CD14-positive monocyte (primary cell): ENCODE measurements around the gene ITIH6. TPM values are rescaled to one million over a fixed set of nuclear protein-coding genes. Genes with fewer than 3 reads are reported as not detected.
A peak's percentile ranks its signal among the peaks of the same experiment; 100 is the strongest.

Experiments used
- DNase-seq, 3 donors: peaks; one replicate each; pipeline ENCODE4 v3.0.0-alpha.2; 2011 to 2022
- H2AFZ ChIP-seq: 2 replicates; pipeline ENCODE4 v1.6.0; 2012; ENCODE audit warnings: mild to moderate bottlenecking, low read depth, low read length, inconsistent platforms; ENCODE audit not compliant: insufficient read depth, poor library complexity, severe bottlenecking
- H3K27ac ChIP-seq, 2 donors: 1 replicate in 1 of 2; 2 replicates in 1 of 2; pipeline ENCODE4 v1.5.1; 2012 to 2013; ENCODE audit warnings: low read length in 2 of 2, control low read depth in 1 of 2, inconsistent platforms in 1 of 2, low read depth in 1 of 2, mild to moderate bottlenecking in 1 of 2
- H3K27me3 ChIP-seq, 2 donors: one replicate each; pipeline versions ENCODE4 v1.6.0 to v1.6.1; 2011 to 2013; ENCODE audit warnings: low read length in 2 of 2; ENCODE audit not compliant: control insufficient read depth in 2 of 2, insufficient read depth in 2 of 2
- H3K36me3 ChIP-seq, 2 donors: replicated peaks in 1 of 2; 1 replicate in 1 of 2; 2 replicates in 1 of 2; pipeline versions ENCODE4 v1.5.1 to v1.6.1; 2012 to 2013; ENCODE audit warnings: low read length in 2 of 2, control low read depth in 1 of 2, inconsistent platforms in 1 of 2, mild to moderate bottlenecking in 1 of 2; ENCODE audit not compliant: insufficient read depth in 2 of 2, control insufficient read depth in 1 of 2
- H3K4me1 ChIP-seq, 2 donors: 1 replicate in 1 of 2; 2 replicates in 1 of 2; pipeline versions ENCODE4 v1.5.1 to v1.6.1; 2012 to 2013; ENCODE audit warnings: low read length in 2 of 2, control low read depth in 1 of 2, inconsistent platforms in 1 of 2, mild to moderate bottlenecking in 1 of 2, moderate library complexity in 1 of 2; ENCODE audit not compliant: insufficient read depth in 2 of 2, control insufficient read depth in 1 of 2
- H3K4me2 ChIP-seq: replicated peaks from 2 replicates; pipeline ENCODE3; 2012; ENCODE audit warnings: low read length, moderate library complexity, mild to moderate bottlenecking; ENCODE audit not compliant: poor library complexity, severe bottlenecking; ENCODE audit errors: extremely low read depth
- H3K4me3 ChIP-seq, 3 experiments: fragments of 200-600 bp in 1 of 3; sonication (generic) in 1 of 3; replicated peaks in 1 of 3; 1 replicate in 2 of 3; 2 replicates in 1 of 3; pipeline ENCODE4 v1.5.1; 2011 to 2013; ENCODE audit warnings: low read length in 3 of 3, mild to moderate bottlenecking in 3 of 3, control low read depth in 2 of 3, low read depth in 2 of 3, inconsistent platforms in 1 of 3, moderate library complexity in 1 of 3
- H3K79me2 ChIP-seq: 2 replicates; pipeline ENCODE4 v1.6.0; 2012; ENCODE audit warnings: mild to moderate bottlenecking, control low read depth, inconsistent platforms, low read length, moderate library complexity; ENCODE audit not compliant: insufficient read depth
- H3K9ac ChIP-seq: 2 replicates; pipeline ENCODE4 v1.6.0; 2017; ENCODE audit warnings: low read length, mild to moderate bottlenecking; ENCODE audit not compliant: insufficient read depth, poor library complexity, severe bottlenecking
- H3K9me3 ChIP-seq, 2 donors: replicated peaks in 1 of 2; 1 replicate in 1 of 2; 2 replicates in 1 of 2; pipeline versions ENCODE4 v1.5.1 to v1.6.1; 2012 to 2013; ENCODE audit warnings: low read length in 2 of 2, control low read depth in 1 of 2; ENCODE audit not compliant: control insufficient read depth in 1 of 2, insufficient read depth in 1 of 2
- H4K20me1 ChIP-seq: 2 replicates; pipeline ENCODE4 v1.6.0; 2012; ENCODE audit warnings: mild to moderate bottlenecking, low read length, control low read depth, moderate library complexity; ENCODE audit not compliant: insufficient read depth
- H3K27ac Mint-ChIP-seq, 7 donors: one replicate each; pipeline ENCODE4 v1.8.0; 2020; ENCODE audit warnings: mild to moderate bottlenecking in 7 of 7, mixed read lengths in 7 of 7, moderate library complexity in 6 of 7, inconsistent platforms in 2 of 7
- H3K27me3 Mint-ChIP-seq, 3 donors: one replicate each; pipeline ENCODE4 v1.8.0; 2021 to 2022; ENCODE audit warnings: low read depth in 3 of 3, mild to moderate bottlenecking in 3 of 3, mixed read lengths in 3 of 3, moderate library complexity in 3 of 3, inconsistent platforms in 1 of 3
- H3K36me3 Mint-ChIP-seq, 2 donors: one replicate each; pipeline ENCODE4 v1.8.0; 2020; ENCODE audit warnings: mixed read lengths in 2 of 2, inconsistent platforms in 1 of 2, mild to moderate bottlenecking in 1 of 2
- H3K4me1 Mint-ChIP-seq: one replicate; pipeline ENCODE4 v1.8.0; 2020; ENCODE audit warnings: mild to moderate bottlenecking, mixed read lengths
- H3K4me3 Mint-ChIP-seq, 2 donors: one replicate each; pipeline ENCODE4 v1.8.0; 2020; ENCODE audit warnings: mild to moderate bottlenecking in 2 of 2, mixed read lengths in 2 of 2, moderate library complexity in 1 of 2
- H3K9me3 Mint-ChIP-seq, 7 donors: one replicate each; pipeline ENCODE4 v1.8.0; 2020 to 2022; ENCODE audit warnings: mixed read lengths in 7 of 7, mild to moderate bottlenecking in 6 of 7, moderate library complexity in 6 of 7, inconsistent platforms in 2 of 7
- CTCF ChIP-seq: fragments of 200-600 bp; IDR thresholded peaks from one replicate; pipeline ENCODE4 v1.8.0; 2022; ENCODE audit warnings: antibody characterized with exemption, mild to moderate bottlenecking
- WGBS: methylation state at CpG from one replicate; pipeline ENCODE4 v1.1.5; 2013; ENCODE audit warnings: missing lambda C conversion rate; ENCODE audit not compliant: insufficient coverage; 5-methylcytosine and 5-hydroxymethylcytosine counted together
- intact Hi-C, 2 donors: fragments of 100-400 bp; cut with micrococcal nuclease; formaldehyde crosslinking; loops; one replicate each; pipeline versions ENCODE4 v1.15.0 to v1.15.1; 2023
- polyA plus RNA-seq, 3 donors: library from polyadenylated mRNA; depleted of rRNA in 1 of 3; unstranded in 2 of 3; stranded (reverse) in 1 of 3; fragments of 300-500 nt in 2 of 3; fragments of >200 nt in 1 of 3; fragmentation: Illumina TruSeq in 2 of 3; gene quantifications; 1 replicate in 2 of 3; 2 replicates in 1 of 3; pipeline ENCODE4 v1.2.3, GENCODE V29; 2012 to 2021

Gene ITIH6
- polyA plus RNA-seq, 3 donors, result not detected

- Histone ChIP-seq H3K9ac (peak overlapping the region; percentile 62), H2AFZ (peak overlapping the region; percentile 72), H3K9me3 (no peaks in the 10 kb centered on the region), H3K4me3 (peak overlapping the region; percentile 62 to 82 (median 72)), H3K4me1 (peaks cover 15 to 19% of the 10 kb centered on the region in 2 donors), H3K79me2 (peaks cover 6% of the 10 kb centered on the region), H3K27ac (peak overlapping the region; percentile 47 to 64), H4K20me1 (no peaks in the 10 kb centered on the region), H3K27me3 (no peaks in the 10 kb centered on the region), H3K36me3 (peaks cover 11 to 20% of the 10 kb centered on the region in 2 donors), H3K4me2 (peak overlapping the region; percentile 86)
- WGBS, result under 1% methylated on average over 18 of the region's 23 CpGs
- DNase-seq, result no peak
- intact Hi-C loops, result loop anchor here (10.0 kb wide), 5 partner anchors 163 to 1123 kb away; partner anchors contain the start of genes APEX2 (in 1 of the 2), HUWE1 (in 1 of the 2) and RRAGB (in 1 of the 2)
- Mint-ChIP-seq H3K27me3 (peaks cover 2 to 10% (median 6%) of the 10 kb centered on the region in 3 donors), H3K4me3 (peak overlapping the region; percentile 88 to 94), H3K9me3 (peaks cover 0 to 5% (median 2%) of the 10 kb centered on the region in 7 donors), H3K27ac (peak overlapping the region; percentile 77 to 92 (median 89)), H3K36me3 (peaks cover 9 to 16% of the 10 kb centered on the region in 2 donors), H3K4me1 (peaks cover 20% of the 10 kb centered on the region)
- TF ChIP-seq CTCF, result no peak
These were observed 10.1 kb upstream of the ITIH6 start for GRCh38 chrX:54808109-54808604.

GRCh38 chrX:54807524-54808108 lies 9.6 kb upstream of the ITIH6 start, which contains the start of gene MAGED2:
MAGED2 (plus strand) TSS chrX:54807745; CDS start chrX:54809332, 1,587 bp downstream.
- Mint-ChIP-seq H3K36me3 (peaks cover 7 to 12% of the 10 kb centered on the region in 2 donors), H3K9me3 (peaks cover 0 to 5% (median 2%) of the 10 kb centered on the region in 7 donors), H3K27ac (peak within 1 kb of the TSS; percentile 77 to 92 (median 89)), H3K4me1 (peaks cover 20% of the 10 kb centered on the region), H3K27me3 (peaks cover 2 to 10% (median 10%) of the 10 kb centered on the region in 3 donors), H3K4me3 (peak within 1 kb of the TSS; percentile 88 to 94)
- H3K9me3 ChIP-seq, result no peaks in the 10 kb centered on the region
- intact Hi-C loops, result loop anchor here (10.0 kb wide), 5 partner anchors 163 to 1123 kb away; partner anchors contain the start of genes APEX2 (in 1 of the 2), HUWE1 (in 1 of the 2) and RRAGB (in 1 of the 2)
- H3K27me3 ChIP-seq, result no peaks in the 10 kb centered on the region
- H3K9ac ChIP-seq, result peak within 1 kb of the TSS; percentile 62
- peak within 1 kb of the TSS; percentile 47 to 64 for H3K27ac ChIP-seq
- DNase-seq, result peak in 1 of 3 donors; percentile 3
- peak within 1 kb of the TSS; percentile 72 for H2AFZ ChIP-seq
- no peaks in the 10 kb centered on the region for H4K20me1 ChIP-seq
- 0% methylated on average over 5 of the region's 17 CpGs for WGBS
- no peak for TF ChIP-seq CTCF
- H3K36me3 ChIP-seq, result peaks cover 11 to 14% of the 10 kb centered on the region in 2 donors
- peaks cover 15 to 19% of the 10 kb centered on the region in 2 donors for H3K4me1 ChIP-seq
- peak within 1 kb of the TSS; percentile 62 to 82 (median 72) for H3K4me3 ChIP-seq
- peaks cover 6% of the 10 kb centered on the region for H3K79me2 ChIP-seq
- H3K4me2 ChIP-seq, result peak within 1 kb of the TSS; percentile 86
